GM12875 (cell line): ENCODE measurements around the gene LIN7C.

Experiments
- H3K4me3 ChIP-seq: one replicate; pipeline ENCODE4 v1.5.1; 2011; ENCODE audit warnings: low read depth, low read length, control low read depth
- TF ChIP-seq, protein P1 (sequence below): IDR thresholded peaks from 2 replicates; pipeline ENCODE4 v1.5.1; 2011; ENCODE audit warnings: low read depth, mild to moderate bottlenecking, control low read depth, inconsistent platforms, low read length, moderate library complexity, borderline replicate concordance; ENCODE audit not compliant: insufficient read depth

Gene LIN7C, protein sequence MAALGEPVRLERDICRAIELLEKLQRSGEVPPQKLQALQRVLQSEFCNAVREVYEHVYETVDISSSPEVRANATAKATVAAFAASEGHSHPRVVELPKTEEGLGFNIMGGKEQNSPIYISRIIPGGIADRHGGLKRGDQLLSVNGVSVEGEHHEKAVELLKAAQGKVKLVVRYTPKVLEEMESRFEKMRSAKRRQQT

DNA sequence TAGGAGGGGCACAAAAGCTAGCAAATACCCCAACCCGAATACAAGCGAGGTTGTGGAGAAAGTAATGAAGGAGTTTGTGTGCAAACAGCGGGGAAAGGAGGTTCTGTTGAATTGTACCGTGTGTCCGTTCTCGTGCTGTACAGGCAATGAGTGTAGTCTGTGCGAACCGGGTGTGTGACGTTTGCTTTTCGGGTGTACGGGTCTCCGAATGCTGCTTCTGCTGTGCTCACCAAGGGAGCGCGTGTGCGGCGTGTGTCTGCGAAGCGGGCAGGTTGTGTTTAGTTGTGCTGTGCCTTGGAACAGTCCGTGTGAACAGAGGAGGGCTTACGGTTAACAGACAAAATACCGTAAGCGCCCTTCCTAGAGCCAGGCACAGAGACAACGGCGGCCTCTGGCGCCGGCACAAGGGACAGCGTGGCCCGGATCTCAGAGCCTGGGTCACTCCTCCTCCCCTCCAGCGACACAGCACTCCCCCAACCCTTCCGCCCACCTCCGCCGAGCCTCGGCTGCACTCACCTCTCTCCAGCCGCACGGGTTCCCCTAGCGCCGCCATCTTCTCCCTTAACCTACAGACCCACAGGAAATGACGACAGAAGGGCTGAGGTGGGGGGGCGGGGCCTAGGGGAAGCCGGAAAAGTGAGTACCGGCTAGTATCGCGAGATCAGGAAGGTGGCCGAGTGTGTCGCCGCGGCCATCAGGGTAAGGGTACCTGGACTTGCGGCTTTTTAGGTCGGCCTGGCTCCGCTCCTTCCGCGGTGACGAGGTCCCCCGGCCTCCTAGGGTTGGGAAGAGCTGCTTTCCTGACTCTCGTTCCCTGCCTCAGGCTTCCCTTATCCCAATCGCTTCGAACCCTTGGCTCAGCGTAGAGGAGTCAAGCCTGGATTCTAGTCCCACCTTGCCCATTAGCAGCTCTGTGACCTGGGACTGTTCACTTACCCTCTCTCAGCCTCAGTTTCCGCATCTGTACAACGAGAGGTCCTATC is at the start of gene LIN7C:
TSS of gene LIN7C (minus strand) at position 570 of the 983 bp plus-strand sequence. CDS start at position 553, 17 bp downstream.
- H3K4me3 ChIP-seq: peak within 1 kb of the TSS; percentile 97
- TF ChIP-seq, protein P1, sequence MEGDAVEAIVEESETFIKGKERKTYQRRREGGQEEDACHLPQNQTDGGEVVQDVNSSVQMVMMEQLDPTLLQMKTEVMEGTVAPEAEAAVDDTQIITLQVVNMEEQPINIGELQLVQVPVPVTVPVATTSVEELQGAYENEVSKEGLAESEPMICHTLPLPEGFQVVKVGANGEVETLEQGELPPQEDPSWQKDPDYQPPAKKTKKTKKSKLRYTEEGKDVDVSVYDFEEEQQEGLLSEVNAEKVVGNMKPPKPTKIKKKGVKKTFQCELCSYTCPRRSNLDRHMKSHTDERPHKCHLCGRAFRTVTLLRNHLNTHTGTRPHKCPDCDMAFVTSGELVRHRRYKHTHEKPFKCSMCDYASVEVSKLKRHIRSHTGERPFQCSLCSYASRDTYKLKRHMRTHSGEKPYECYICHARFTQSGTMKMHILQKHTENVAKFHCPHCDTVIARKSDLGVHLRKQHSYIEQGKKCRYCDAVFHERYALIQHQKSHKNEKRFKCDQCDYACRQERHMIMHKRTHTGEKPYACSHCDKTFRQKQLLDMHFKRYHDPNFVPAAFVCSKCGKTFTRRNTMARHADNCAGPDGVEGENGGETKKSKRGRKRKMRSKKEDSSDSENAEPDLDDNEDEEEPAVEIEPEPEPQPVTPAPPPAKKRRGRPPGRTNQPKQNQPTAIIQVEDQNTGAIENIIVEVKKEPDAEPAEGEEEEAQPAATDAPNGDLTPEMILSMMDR: peak; percentile 28; the same call in 1 of the 2 replicates

DNA sequence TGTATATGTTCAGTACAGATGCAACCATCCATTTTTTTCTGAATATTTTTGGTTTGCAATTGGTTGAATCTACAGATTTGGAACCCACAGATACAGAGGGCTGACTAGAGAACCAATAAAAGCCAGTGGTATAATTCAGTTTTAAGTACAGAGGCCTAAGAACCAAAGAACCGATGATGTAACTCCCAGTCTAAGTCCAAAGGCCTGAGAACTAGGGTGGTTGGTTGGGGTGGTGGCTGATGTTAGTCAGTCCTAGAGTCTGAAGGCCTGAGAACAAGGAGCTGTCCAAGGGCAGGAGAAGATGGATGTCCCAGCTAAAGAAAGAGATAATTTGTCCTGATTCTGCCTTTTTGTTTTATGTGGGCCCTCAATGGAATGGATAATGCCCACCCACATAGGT is 48.7 kb upstream of the LIN7C start:
- no peak overlapping the region for H3K4me3 ChIP-seq
- TF ChIP-seq, protein P1: no peak

DNA sequence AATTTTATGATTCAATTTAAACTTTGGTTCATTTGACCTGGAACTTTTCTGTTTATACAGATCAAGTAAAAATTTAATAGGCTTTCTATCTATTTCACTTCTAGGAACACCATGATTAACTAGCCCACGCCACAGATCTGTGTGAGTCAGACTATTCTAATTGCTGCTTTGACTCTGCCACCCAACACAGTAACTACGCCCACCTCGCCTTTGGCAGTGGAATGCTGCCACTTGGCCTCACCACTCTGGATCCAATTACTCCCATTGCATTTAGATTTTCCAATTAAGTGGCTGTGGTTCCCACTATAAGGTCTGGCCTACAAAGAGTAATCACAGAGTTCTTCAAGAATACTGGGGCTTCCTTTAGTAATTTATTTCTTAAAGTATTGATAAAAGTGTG is 46.6 kb upstream of the LIN7C start:
- H3K4me3 ChIP-seq: no peak overlapping the region
- TF ChIP-seq, protein P1: no peak

DNA sequence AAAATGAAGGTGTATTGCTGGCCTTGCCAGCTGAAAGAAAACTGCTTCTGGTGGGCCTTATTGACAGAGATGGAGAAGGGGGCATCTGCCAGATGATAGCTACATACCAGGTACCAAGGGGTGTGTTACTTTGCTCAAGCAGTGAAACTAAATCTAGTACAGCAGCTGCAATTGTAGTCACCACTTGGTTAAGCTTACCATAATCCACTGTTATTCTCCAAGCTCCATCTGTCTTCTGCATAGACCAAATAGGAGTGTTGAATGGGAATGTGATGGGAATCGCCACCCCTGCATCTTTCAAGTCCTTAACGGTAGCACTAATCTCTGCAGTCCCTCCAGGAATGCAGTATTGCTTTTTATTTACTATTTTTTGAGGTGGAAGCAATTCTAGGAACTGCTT is 45.8 kb upstream of the LIN7C start:
- TF ChIP-seq, protein P1: no peak
- H3K4me3 ChIP-seq: no peak overlapping the region

DNA sequence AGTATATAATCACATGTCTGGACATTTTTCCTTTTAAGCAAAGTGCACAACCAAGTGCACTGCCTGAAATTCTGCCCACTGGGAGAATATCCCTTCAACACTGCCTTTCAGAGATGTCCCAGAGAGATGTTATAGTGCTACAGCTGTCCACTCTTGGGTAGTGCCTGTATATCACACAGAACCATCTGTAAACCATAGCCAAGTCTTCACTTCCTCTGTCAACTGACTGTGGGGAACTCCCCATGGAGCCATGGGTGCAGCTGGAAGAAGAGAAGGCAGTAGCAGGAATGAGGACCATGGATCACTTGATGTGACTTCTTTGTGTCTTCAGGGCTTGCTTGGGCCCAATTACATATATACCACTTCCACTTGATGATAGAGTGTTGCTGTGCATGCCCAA is 44.6 kb upstream of the LIN7C start:
- H3K4me3 ChIP-seq: no peak overlapping the region
- TF ChIP-seq, protein P1: no peak

DNA sequence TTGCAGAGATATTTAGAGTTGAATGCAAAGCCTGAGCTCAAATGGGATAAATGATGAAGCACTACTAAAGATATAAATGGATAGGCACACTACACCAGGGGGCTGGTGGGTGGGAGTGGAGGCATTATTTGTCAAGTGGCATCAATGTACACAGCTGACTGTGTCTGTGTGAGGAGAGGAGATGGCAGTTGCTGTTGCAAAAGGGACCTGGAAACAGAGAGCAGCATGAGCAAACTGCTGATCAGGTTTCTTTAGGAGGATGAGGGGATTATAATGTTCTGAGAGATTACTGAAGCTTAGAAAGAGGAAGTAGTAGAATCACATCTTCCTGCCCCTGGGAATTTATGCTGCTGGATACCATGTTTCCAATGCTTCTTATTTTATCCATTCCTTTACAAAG is 39.4 kb upstream of the LIN7C start:
- TF ChIP-seq, protein P1: no peak
- no peak overlapping the region for H3K4me3 ChIP-seq

DNA sequence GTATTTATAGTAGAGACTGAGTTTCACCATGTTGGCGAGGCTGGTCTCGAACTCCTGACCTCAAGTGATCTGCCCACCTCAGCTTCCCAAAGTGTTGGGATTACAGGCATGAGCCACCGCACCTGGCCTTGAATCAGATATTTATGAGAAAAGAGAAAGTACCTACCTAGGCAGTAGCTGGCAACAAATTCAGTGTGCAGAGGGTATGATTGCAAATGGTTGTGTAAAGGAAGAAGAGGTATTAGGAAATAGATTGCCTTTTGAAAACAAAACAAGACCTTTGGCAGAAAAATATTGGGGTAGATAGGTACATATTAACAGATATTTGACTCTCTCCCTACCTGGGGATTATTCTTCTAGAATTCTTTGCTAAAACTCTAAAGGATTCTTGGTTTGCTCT is 38.5 kb upstream of the LIN7C start:
- TF ChIP-seq, protein P1: no peak
- H3K4me3 ChIP-seq: no peak overlapping the region
